Measurements from ENCODE around the gene DELE1. TPM values are rescaled to one million over a fixed set of nuclear protein-coding genes. Genes with fewer than 3 reads are reported as not detected.

Gene DELE1
- total RNA-seq, 1 donor = 34.1 TPM

- no peak overlapping the region for H3K4me3 ChIP-seq (ENCODE audit: low read depth, low read length)
- no peak for TF ChIP-seq CTCF (IDR thresholded peaks at IDR 0.05; ENCODE audit: insufficient read depth, low read depth, low read length)
- no peak for DNase-seq (ENCODE audit: low read depth)
Measured at GRCh38 chr5:141906972-141907371, 16.7 kb upstream of the DELE1 start.

- H3K4me3 ChIP-seq (ENCODE audit: low read depth, low read length) = no peak overlapping the region
- DNase-seq (ENCODE audit: low read depth) = no peak
- TF ChIP-seq CTCF (IDR thresholded peaks at IDR 0.05; ENCODE audit: insufficient read depth, low read depth, low read length) = no peak
Measured at GRCh38 chr5:141908796-141909195, 14.9 kb upstream of the DELE1 start.

DNA sequence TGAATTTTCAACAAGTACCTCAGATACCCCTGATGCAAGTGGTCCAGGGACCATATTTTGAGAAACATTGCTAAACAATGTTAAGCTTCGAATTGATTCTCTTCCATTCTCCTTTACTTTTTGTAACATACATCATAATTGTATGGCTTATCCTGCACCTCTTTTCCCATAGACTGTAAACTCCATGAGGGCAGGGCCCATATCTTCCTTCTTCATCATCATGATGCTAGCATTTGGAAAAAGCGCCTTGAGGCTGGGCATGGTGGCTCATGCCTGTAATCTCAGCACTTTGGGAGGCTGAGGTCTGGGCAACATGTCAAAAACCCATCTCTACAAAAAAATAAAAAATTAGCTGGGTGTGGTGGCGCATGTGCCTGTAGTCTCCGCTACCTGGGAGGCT lies 14.5 kb upstream of the DELE1 start:
- DNase-seq (ENCODE audit: low read depth) = no peak
- H3K4me3 ChIP-seq (ENCODE audit: low read depth, low read length) = no peak overlapping the region
- no peak for TF ChIP-seq CTCF (IDR thresholded peaks at IDR 0.05; ENCODE audit: insufficient read depth, low read depth, low read length)

GRCh38 chr5:141910271-141910673 lies 13.4 kb upstream of the DELE1 start:
- DNase-seq (ENCODE audit: low read depth) = no peak
- H3K4me3 ChIP-seq (ENCODE audit: low read depth, low read length) = no peak overlapping the region
- no peak for TF ChIP-seq CTCF (IDR thresholded peaks at IDR 0.05; ENCODE audit: insufficient read depth, low read depth, low read length)

GRCh38 chr5:141913560-141914198 lies 10.0 kb upstream of the DELE1 start:
- H3K4me3 ChIP-seq (ENCODE audit: low read depth, low read length) = peak overlapping the region; percentile 55
- no peak for TF ChIP-seq CTCF (IDR thresholded peaks at IDR 0.05; ENCODE audit: insufficient read depth, low read depth, low read length)
- DNase-seq (ENCODE audit: low read depth) = peak; percentile 6

- TF ChIP-seq CTCF (IDR thresholded peaks at IDR 0.05; ENCODE audit: insufficient read depth, low read depth, low read length) = peak; percentile 27
- DNase-seq (ENCODE audit: low read depth) = peak; percentile 12
- H3K4me3 ChIP-seq (ENCODE audit: low read depth, low read length) = peak overlapping the region; percentile 55
Measured at GRCh38 chr5:141914199-141914743, 9.4 kb upstream of the DELE1 start.

- TF ChIP-seq CTCF (IDR thresholded peaks at IDR 0.05; ENCODE audit: insufficient read depth, low read depth, low read length) = no peak
- DNase-seq (ENCODE audit: low read depth) = no peak
- no peak overlapping the region for H3K4me3 ChIP-seq (ENCODE audit: low read depth, low read length)
Measured at GRCh38 chr5:141914797-141915196, 8.9 kb upstream of the DELE1 start.
